ENCODE results near the gene SARS2.

- TF ChIP-seq SUZ12 (IDR thresholded peaks at IDR 0.05; ENCODE audit: extremely low read depth, insufficient read depth, insufficient read length) (no peak), ZNF274 (IDR thresholded peaks at IDR 0.05; ENCODE audit: low read depth, low read length) (no peak), YY1 (IDR thresholded peaks at IDR 0.05; ENCODE audit: insufficient read depth, insufficient read length) (no peak)
Observed at GRCh38 chr19:38959618-38960017, 29.1 kb upstream of the SARS2 start.
